ENCODE data around the gene ILKAP.
A peak's percentile ranks its signal among the peaks of the same experiment; 100 is the strongest.

ILKAP gene

GRCh38 chr2:238247841-238248453 is 44.5 kb upstream of the ILKAP start:
- TF ChIP-seq CTCF (conservative IDR thresholded peaks at IDR 0.05; ENCODE audit: low read depth) = no peak
- ChIA-PET CTCF (interaction anchor here (1.5 kb wide), 1 partner anchor 15 kb away, joined by 3 read pairs; no protein-coding TSS in a partner anchor), POLR2A (ENCODE audit: low non-redundant PET) (no interaction called here)
- no peak for DNase-seq (ENCODE audit: low spot score)
- peak overlapping the region; percentile 6; the same call in 1 of the 2 replicates for H3K27ac ChIP-seq

GRCh38 chr2:238247002-238247822 is 43.7 kb upstream of the ILKAP start:
- no peak for TF ChIP-seq CTCF (conservative IDR thresholded peaks at IDR 0.05; ENCODE audit: low read depth)
- ChIA-PET CTCF (interaction anchor here (0.6 to 1.5 kb wide), 2 partner anchors 16 to 389 kb away, joined by 3 read pairs; no protein-coding TSS in a partner anchor), POLR2A (ENCODE audit: low non-redundant PET) (no interaction called here)
- H3K27ac ChIP-seq = peak overlapping the region; percentile 45
- DNase-seq (ENCODE audit: low spot score) = no peak

- POLR2A ChIA-PET (ENCODE audit: low non-redundant PET) = no interaction called here
- CTCF ChIA-PET = no interaction called here
- no peak for DNase-seq (ENCODE audit: low spot score)
- TF ChIP-seq CTCF (conservative IDR thresholded peaks at IDR 0.05; ENCODE audit: low read depth) = no peak
- H3K27ac ChIP-seq = no peak overlapping the region
Observed at GRCh38 chr2:238244151-238244550, 40.7 kb upstream of the ILKAP start.

GRCh38 chr2:238243496-238244076 is 40.1 kb upstream of the ILKAP start:
- TF ChIP-seq CTCF (conservative IDR thresholded peaks at IDR 0.05; ENCODE audit: low read depth) = no peak
- DNase-seq (ENCODE audit: low spot score) = no peak
- POLR2A ChIA-PET (ENCODE audit: low non-redundant PET) = no interaction called here
- H3K27ac ChIP-seq = no peak overlapping the region
- CTCF ChIA-PET = interaction anchor here (0.7 kb wide), 1 partner anchor 1767 kb away, joined by 3 read pairs; no protein-coding TSS in a partner anchor

- no peak for TF ChIP-seq CTCF (conservative IDR thresholded peaks at IDR 0.05; ENCODE audit: low read depth)
- no peak overlapping the region for H3K27ac ChIP-seq
- no peak for DNase-seq (ENCODE audit: low spot score)
- CTCF ChIA-PET = interaction anchor here (0.5 to 0.9 kb wide), 3 partner anchors 15 to 1767 kb away, joined by 3 read pairs; no protein-coding TSS in a partner anchor
- POLR2A ChIA-PET (ENCODE audit: low non-redundant PET) = no interaction called here
Observed at GRCh38 chr2:238242731-238243495, 39.4 kb upstream of the ILKAP start.

- H3K27ac ChIP-seq = no peak overlapping the region
- CTCF ChIA-PET = interaction anchor here (0.9 kb wide), 1 partner anchor 196 kb away, joined by 3 read pairs; no protein-coding TSS in a partner anchor
- POLR2A ChIA-PET (ENCODE audit: low non-redundant PET) = no interaction called here
- no peak for DNase-seq (ENCODE audit: low spot score)
- no peak for TF ChIP-seq CTCF (conservative IDR thresholded peaks at IDR 0.05; ENCODE audit: low read depth)
Observed at GRCh38 chr2:238241970-238242369, 38.5 kb upstream of the ILKAP start.

Data from RWPE1 (cell line).